ENCODE measurements around the gene OSBPL2.

The OSBPL2 gene

DNA sequence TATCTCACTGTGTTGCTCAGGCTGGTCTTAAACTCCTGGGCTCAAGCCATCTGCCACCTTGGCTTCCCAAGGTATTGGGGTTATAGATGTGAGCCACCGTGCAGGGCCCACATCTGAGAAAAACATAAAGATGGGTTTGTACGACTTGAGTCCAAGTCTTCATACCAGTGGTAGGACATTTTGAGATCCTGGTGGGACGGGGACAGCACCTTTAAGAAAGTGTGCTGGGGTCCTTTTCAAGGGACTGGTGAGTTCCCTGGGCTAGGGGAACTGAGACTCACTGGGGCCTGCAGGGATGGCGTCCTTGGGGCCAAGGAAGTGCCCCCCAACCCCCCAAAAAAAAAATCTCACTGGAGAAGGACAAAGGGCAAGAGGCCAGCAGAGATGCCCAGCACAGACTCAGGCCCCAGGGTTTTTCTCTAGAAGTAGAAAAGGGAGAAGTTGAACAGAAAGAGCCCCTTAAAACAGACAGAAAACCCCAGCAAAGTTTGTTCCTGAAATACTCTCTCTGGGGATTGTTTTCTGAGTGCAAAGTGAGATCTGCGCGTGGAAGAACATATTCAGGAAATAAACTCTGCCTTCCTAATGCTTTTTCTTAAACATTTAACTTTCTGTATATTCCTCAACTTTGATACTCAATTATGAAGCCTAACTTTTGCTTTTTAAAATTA, 10.7 kb downstream of the OSBPL2 start:
- no peak for DNase-seq (ENCODE audit: insufficient read length, low spot score)

DNA sequence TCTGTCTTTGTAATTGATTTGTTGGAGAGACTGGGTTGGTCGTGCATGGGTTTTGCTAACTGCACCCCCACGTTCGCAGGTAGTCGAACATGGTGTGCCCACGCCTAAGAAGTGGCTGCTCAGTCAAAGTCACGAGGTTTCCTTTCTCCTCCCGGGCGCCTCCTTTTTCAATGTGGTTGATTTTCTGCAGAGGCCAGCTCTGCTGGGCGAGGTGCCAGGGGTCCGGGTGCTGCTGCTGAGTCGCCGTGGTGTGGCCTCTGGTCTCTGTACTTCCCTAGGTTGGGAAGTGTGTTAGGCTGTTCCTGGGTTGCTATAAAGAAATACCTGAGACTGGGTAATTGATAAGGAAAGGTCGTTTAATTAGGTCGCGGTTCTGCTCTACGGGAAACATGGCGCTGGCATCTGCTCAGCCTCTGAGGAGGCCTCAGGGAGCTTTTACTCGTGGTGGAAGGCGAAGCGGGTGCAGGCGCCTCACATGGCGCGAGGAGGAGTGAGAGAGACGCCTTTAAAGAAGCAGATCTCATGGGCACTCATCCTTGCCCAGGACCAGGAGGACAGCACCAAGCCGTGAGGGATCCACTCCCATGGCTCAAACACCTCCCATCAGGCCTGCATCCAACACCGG, 14.1 kb downstream of the OSBPL2 start:
- DNase-seq (ENCODE audit: insufficient read length, low spot score) = peak; percentile 72
- peak; percentile 9 for FAIRE-seq

More for the DNA sequence above, 10.7 kb downstream of the OSBPL2 start:
- no peak for FAIRE-seq

DNA sequence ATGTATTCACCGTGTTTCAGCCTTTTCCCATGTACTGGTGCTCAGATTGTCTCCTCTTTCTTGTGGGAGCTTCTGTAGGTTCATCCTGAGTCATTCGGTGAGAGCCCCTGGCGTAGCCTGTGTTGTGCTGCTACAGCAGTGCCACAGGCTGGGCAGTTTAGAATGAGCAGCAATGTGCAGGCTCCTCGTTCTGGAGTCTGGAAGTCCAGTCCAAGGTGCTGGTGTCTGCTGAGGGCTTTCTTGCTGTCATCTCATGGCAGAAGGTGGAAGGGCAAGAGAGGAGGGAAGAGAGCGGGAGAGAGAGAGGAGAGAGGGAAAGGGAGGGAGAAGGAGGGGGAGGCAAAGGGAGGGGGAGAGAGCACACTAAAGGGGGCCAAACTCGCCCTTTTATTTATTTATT, 15.1 kb downstream of the OSBPL2 start:
- DNase-seq (ENCODE audit: insufficient read length, low spot score) (no peak), FAIRE-seq (no peak)

DNA sequence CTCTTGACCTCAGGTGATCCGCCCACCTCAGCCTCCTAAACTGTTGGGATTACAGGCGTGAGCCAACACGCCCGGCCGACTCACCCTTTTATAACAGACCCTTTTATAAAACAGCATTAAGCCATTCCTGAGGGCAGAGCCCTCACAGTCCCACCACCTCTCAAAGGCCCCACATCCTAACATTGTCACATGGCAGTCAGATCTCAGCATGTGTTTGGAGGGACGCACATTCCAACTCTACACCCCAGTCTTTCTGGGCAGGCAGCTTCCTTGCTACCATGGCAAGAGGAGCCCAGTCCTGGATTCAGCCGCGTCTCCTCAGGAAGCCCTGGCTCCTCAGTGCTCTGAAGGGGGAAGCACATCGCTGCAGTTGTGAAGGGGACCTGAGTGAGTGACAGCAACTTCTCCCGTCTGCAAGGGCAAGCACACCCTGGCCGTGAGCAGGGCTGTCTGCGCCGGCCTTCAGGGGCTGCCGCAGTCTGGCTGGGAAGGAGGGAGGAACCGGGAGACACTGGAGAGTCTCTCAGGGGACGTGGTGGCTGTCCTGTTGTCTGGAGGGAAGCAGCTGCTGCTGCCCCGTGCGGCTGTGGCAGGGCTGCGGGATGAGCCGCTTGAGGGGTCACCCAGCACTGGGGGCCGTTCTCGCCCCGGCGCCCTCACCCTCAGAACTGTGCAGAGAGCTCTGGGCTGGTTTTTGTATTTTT, 15.9 kb downstream of the OSBPL2 start:
- FAIRE-seq (no peak), DNase-seq (ENCODE audit: insufficient read length, low spot score) (no peak)

DNA sequence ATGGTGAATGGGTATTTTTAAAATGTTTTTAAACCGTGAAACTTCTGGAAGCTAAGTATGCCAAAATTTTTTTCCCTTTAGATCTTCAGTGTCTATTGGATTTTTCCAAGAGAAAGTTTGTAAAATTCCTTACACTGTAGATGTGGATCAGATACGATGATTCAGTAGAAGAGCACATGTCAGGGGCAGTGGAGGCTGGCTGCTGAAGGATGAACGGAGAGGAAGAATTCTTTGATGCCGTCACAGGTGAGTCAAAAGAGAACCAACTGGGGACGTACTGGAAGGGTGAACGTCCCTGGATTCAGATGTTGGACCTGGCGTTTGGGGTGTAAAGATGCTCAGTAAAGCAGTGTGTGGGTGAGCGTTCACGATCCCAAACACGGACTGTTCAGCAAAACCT, 17.7 kb downstream of the OSBPL2 start:
- DNase-seq (ENCODE audit: insufficient read length, low spot score) (no peak), FAIRE-seq (no peak)

DNA sequence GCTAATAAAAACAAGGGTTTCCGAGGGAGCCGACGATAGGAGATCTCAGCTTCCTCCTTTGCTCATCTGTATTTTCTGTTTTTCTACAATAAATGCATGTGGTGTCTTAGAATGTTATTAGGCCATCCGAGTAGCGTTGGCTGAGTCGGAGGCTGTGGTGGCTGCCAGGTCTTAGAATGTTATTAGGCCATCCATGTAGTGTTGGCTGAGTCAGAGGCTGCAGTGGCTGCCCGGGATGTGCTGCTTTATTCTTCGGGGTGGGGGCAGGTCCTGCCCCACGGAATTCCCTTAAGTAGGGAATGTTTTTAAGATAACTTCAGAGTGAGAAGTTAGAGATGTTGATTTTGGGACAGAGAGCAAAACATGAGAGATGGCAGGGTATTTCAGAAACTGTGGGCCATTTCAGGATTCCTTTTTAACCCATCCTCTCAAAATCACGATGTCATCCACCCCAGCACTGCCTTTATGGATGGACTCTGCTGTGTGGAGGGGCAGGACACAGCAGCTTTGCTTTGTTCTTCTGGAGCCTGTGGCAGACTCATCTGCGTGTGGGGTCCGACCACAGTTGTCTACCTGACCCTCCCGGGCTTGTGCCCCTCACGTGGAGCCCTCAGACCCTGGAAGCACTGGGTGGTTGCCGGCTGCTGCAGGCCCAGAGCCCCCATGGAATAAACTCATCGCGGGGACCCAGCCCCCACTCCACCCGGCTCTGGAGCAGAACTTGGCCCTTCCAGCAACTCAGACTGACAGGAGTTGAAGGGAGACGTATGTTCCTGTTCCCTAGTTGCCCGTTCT, 20.4 kb downstream of the OSBPL2 start:
- FAIRE-seq (peak; percentile 85), DNase-seq (ENCODE audit: insufficient read length, low spot score) (no peak)

DNA sequence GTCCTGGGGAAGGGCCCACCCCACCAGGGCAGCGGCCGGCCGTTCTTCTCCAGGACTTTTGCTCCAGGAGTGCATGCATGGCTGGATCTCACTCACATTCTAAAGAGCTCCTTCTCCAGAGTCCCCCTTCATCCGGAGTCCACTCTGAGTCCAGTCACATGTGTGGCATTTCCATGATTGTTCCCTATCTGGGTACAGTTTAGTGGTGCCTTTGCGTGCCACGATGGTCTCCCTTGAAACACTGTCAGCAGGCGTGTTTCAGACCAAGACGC, 20.9 kb downstream of the OSBPL2 start:
- no peak for DNase-seq (ENCODE audit: insufficient read length, low spot score)
- peak; percentile 80 for FAIRE-seq

DNA sequence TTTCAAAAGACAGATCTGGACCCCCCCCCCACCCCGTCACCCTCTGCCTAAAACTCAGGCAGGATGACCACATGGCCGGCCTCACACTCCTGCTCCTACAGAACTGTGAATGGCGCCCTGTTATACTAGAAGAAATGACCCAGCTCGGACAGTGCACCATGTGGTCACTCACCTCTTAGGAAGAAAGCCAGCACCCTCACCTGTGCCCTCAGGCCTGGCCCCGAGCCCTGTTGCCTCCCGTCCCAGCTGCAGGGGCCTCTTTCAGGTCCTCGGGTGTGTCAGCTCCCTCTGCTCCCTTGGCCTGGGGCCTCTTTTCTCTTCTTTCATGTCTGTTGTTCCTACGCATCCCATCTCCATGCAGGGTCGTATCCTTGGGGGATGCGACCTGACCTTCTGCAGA, 23.7 kb downstream of the OSBPL2 start:
- no peak for FAIRE-seq
- DNase-seq (ENCODE audit: insufficient read length, low spot score) = no peak

DNA sequence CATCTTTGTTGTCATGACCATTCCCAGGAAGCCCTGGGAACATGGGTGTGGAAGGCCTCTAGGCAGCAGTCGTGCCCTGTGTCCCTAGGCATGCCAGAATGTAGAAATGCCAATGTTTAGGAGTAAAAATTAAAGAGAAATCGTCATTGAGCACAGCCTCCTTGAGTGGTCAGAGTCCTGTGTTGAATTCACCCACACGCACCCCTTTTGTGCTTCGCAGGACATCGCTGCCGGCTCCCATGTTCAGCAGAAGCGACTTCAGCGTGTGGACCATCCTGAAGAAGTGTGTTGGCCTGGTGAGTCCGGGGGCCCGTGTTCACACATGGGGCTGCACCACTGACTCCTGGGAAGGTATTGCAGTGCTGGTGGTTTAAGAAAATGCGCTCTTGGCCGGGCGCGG, 25.1 kb downstream of the OSBPL2 start:
- FAIRE-seq = no peak

DNA sequence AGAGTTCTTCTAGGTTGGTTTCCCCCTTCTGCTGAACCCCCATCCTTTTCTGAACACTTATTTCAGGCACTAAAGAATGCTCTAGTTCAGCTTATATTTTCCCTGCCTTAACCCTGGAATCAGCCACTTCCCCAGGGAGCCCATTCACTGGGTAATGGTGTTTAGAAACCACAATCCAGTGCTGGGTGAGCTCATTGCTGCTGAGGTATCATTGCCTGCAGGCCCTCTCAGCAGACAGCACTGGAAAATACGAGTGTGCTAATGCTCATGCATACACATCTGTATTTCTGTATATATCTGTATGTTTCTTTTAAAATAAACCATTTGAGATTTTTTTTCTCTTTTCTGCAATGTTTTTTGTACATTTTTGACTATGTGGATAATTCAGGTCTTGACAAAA, 27.0 kb downstream of the OSBPL2 start:
- FAIRE-seq (peak; percentile 69), DNase-seq (ENCODE audit: insufficient read length, low spot score) (no peak)

More for the DNA sequence above, 25.1 kb downstream of the OSBPL2 start:
- no peak for DNase-seq (ENCODE audit: insufficient read length, low spot score)

DNA sequence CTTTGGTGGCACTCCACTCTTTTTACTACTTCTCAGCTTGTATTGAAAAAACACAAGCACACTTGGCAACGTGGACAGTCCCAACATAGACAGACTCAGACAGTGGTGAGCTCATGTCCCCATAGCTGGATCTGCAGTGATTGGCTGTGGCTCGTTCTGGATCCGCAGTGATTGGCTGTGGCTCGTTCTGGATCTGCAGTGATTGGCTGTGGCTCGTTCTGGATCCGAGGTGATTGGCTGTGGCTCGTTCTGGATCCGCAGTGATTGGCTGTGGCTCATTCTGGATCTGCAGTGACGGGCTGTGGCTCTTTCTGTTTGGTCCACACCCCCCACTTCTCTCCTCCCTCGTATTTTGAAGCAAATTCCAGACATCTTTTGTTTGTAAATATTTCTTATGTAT, 28.0 kb downstream of the OSBPL2 start:
- DNase-seq (ENCODE audit: insufficient read length, low spot score) (no peak), FAIRE-seq (peak; percentile 85)

DNA sequence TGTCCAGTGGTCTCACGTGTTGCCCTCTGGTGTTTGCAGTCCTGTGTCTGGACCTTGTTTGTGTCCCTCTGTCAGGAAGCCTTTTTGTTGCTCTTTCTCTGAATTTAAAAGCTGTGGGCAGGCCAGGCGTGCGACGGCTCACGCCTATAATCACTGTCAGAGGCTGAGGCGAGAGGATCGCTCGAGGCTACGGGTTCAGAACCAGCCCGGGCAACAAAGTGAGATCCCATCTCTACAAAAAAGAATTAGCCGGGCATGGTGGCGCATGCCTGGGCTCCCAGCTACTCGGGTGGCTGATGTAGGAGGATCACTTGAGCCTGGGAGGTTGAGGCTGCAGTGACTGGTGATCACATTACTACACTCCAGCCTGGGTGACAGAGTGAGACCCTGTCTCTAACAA, 28.5 kb downstream of the OSBPL2 start:
- DNase-seq (ENCODE audit: insufficient read length, low spot score) (no peak), FAIRE-seq (peak; percentile 80)

DNA sequence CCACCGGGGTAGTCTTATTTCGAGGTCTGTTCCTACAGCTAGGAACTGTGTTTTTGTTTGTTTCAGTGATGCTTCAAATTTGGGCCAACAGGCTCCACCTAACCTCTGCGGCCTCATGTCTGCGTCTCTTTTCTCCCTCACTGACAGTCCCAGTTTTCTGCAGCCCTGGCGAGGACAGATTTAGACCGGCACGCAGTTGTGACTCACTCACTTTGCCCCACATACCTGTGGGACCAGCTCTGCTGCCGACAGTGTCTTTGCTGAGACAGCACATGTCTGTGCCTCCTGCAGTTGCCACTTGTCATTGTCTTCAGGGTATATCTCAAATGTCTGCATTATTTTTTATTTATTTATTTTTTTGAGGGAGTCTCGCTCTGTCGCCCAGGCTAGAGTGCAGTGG, 29.2 kb downstream of the OSBPL2 start:
- no peak for FAIRE-seq
- no peak for DNase-seq (ENCODE audit: insufficient read length, low spot score)

DNA sequence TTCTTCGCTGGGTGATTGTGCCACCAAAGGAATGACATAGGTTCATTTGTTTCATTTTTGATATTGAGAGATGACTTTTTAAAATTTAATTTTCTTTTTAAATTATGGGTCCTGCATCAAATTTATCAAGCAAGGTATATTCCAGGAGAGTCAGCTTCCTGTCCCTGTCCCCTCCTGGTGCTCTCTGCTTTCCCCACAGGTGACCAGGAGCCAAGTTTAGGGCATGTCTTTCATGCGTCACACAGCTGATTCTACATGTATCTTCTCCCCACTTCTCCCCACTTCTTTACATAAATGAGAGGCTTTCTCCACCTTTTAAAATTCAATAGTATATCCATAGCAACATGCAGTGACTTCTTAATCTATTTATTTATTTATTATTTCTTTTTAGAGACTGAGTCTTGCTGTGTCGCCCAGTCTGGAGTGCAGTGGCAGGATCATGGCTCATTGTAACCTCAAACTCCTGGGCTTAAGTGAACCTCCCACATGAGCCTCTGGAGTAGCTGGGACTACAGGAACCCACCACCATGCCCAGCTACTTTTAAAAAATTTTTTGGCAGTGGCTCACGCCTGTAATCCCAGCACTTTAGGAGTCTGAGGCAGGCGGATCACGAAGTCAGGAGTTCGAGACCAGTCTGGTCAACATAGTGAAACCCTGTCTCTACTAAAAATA, 30.0 kb downstream of the OSBPL2 start:
- FAIRE-seq = peak; percentile 42
- no peak for DNase-seq (ENCODE audit: insufficient read length, low spot score)

DNA sequence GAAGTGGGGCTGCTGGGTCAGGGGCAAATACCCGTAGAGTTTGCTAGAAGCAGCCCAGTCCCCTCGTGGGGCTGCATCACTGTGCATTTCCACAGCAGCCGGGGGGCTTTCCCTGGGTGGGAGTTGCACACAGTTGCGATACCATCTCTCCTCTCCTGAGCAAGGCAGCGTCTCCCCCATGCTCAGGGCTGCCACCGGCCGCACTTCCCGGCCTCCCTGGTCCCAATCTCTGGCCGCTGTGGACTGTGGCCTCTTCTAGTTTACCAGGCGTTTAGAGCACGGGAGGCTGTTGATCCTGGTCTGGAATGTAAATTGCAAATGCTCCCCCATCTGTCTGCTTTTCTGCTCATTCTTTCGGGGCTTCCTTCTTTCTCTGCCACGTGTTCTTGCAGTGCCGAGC, 31.1 kb downstream of the OSBPL2 start:
- no peak for FAIRE-seq
- no peak for DNase-seq (ENCODE audit: insufficient read length, low spot score)

DNA sequence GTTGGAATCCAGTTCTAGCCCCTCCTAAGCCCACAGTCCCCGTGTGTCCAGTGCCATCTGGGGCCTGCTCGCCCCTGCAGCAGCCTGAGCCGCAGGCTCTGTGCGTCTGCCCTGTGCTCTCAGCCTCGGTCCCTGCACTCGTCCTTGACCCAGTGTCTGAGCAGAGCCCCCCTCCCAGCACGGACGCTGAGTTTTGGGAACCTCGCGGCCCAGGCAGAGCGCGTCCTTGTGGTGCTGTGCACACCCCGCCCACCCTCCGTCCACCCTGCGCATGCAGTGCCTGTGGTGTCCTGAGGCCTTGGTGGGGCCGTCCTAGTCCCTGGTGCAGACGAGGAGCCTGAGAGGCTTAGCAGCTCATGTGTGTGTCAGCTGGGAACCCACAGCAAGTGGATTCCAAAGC, 31.6 kb downstream of the OSBPL2 start:
- no peak for FAIRE-seq
- no peak for DNase-seq (ENCODE audit: insufficient read length, low spot score)

DNA sequence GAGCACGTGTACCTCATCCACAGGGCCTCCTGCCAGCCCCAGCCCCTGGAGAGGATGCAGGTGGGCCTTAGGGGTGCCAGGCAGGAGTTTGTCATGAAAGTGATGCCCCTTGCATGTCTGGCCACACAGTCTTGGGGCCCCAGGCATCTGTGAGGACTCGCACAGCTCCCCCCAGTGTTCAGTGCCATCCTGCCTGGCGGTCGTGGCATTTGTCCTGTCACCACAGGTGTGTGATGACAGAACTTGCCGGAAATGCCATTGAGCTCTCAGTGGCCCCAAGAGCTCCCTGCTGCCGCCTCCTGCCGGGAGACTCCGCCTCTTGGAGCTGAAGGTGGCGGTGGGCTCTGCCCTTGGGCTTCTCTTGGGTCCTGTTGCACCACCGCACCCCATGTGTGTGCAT, 33.9 kb downstream of the OSBPL2 start:
- FAIRE-seq (no peak), DNase-seq (ENCODE audit: insufficient read length, low spot score) (no peak)

DNA sequence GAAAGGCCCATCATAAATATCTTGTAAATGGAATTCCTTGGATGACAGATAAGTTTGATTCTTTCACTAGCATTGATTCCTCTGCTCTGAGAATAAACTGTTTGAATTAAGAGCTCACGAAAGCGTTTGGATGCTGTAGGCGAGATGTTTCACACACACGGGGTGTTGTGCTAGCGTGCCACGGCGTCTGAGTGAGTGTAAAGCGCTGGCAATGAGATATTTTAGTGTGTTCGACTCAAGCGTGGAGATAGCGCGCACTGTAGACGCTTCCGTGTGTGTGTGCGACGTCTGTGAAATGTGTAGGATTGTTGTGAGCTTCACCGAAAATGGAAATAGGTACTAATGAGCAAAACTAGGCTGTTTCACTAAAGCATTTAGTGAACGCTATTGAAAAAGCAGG, 35.1 kb downstream of the OSBPL2 start:
- FAIRE-seq = no peak
- no peak for DNase-seq (ENCODE audit: insufficient read length, low spot score)

DNA sequence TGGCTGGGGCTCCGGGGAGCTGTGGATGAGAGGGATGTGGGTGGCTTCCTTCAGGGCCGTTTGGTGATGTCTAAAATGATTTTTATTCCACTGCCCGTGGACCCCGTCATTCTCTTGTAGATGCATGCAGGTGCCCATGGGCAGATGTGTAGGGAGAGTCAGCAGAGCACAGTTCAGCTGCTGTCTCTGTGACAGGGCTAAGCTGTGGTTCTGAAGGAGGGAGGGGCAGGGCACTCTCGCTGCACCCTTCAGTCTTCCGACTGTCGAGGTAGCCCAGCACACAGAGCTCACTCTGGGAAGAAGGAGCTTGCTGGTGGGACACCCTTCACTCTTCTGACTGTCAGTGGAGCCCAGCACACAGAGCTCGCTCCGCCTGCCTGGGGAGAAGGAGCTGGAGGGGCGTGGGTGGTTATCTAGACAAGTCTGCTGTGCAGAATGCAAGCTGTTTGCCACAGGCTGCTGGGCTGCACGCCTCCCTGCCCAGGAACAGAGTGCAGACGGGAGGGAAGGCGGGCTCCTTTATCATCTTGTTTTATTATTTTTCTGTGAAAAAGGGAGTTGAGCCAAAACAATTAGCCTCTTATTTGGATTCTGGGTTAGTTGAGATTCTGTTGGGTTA, 36.1 kb downstream of the OSBPL2 start:
- FAIRE-seq (peak; percentile 13), DNase-seq (ENCODE audit: insufficient read length, low spot score) (no peak)

DNA sequence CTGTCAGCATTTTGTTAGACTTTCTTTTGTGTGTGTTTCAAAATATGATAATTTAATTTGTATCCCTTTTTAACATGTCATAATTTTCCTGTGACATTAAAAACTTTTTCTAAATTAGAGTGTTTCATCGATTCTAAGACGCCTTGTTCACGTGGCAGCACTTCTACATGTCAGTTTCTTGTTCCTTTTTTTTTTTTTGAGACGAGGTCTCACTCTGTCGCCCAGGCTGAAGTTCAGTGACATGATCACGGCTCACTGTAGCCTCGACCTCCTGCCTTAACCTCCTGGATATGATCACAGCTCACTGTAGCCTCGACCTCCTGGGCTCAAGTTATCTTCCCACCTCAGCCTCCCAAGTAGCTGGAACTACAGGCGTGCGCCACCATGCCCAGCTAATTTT, 36.9 kb downstream of the OSBPL2 start:
- FAIRE-seq (peak; percentile 42), DNase-seq (ENCODE audit: insufficient read length, low spot score) (no peak)

DNA sequence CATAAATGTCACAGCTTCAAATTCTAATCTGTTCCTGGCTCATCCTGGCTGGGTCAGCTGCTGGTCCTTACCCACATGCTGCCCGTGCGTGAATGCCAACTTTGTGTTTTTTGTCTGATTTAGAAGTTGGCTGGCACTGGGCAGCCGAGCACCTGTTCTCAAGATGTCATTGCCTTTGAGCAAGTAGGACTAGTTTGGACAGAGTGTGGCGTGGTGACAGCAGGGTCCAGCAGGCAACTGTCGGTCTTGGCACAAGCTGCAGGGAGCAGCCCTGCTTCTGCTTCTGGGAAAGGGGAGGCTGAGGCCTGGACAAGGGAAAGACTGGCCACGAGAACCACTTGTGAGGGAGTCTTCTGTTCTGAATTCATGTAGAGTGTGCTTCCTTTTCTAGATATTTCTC, 38.1 kb downstream of the OSBPL2 start:
- no peak for DNase-seq (ENCODE audit: insufficient read length, low spot score)
- peak; percentile 95 for FAIRE-seq

All from HTR-8/SVneo (cell line).